Keratinocyte (primary cell): ENCODE data around the gene SIRT7. TPM values are rescaled to one million over a fixed set of nuclear protein-coding genes. Genes with fewer than 3 reads are reported as not detected.

ENCODE experiments used
- DNase-seq: peaks from one replicate; pipeline ENCODE4 v3.0.0-alpha.2; 2011; ENCODE audit warnings: low read depth, missing footprints, low spot score
- FAIRE-seq: peaks from 2 replicates; lab custom pipeline; 2011; peaks lifted over from hg19 to GRCh38; lab: Jason Lieb, UNC
- H2AFZ ChIP-seq: 2 replicates; pipeline ENCODE4 v1.6.0; 2012; ENCODE audit warnings: low read length, control low read depth, inconsistent platforms; ENCODE audit not compliant: control insufficient read depth
- H3K27ac ChIP-seq: 2 replicates; pipeline ENCODE4 v1.5.1; 2011; ENCODE audit warnings: low read length; ENCODE audit not compliant: control insufficient read depth, insufficient read depth
- H3K27me3 ChIP-seq: 3 replicates; pipeline ENCODE4 v1.6.0; 2011; ENCODE audit warnings: low read length; ENCODE audit not compliant: control insufficient read depth, insufficient read depth; ENCODE audit errors: extremely low read depth
- H3K36me3 ChIP-seq, 2 experiments: 2 replicates in 1 of 2; 3 replicates in 1 of 2; pipeline ENCODE4 v1.5.1; 2011; ENCODE audit warnings: low read length in 2 of 2, mild to moderate bottlenecking in 1 of 2; ENCODE audit not compliant: control insufficient read depth in 2 of 2, insufficient read depth in 2 of 2; ENCODE audit errors: extremely low read depth in 1 of 2
- H3K4me1 ChIP-seq: 3 replicates; pipeline ENCODE4 v1.5.1; 2011; ENCODE audit warnings: low read length; ENCODE audit not compliant: control insufficient read depth, insufficient read depth; ENCODE audit errors: extremely low read depth
- H3K4me2 ChIP-seq: 3 replicates; pipeline ENCODE4 v1.6.0; 2011; ENCODE audit warnings: low read depth, low read length; ENCODE audit not compliant: control insufficient read depth, insufficient read depth; ENCODE audit errors: extremely low read depth
- H3K4me3 ChIP-seq, 3 experiments: fragments of 200-600 bp in 1 of 3; sonication (generic) in 1 of 3; 2 replicates in 2 of 3; 3 replicates in 1 of 3; pipeline ENCODE4 v1.5.1; 2011 to 2016; ENCODE audit warnings: low read length in 3 of 3, mild to moderate bottlenecking in 3 of 3, control low read depth in 2 of 3, inconsistent platforms in 1 of 3, low read depth in 1 of 3, mixed read lengths in 1 of 3, mixed run types in 1 of 3, moderate library complexity in 1 of 3; ENCODE audit not compliant: control insufficient read depth in 2 of 3, insufficient read depth in 2 of 3; ENCODE audit errors: extremely low read depth in 1 of 3
- H3K79me2 ChIP-seq: 2 replicates; pipeline ENCODE4 v1.6.0; 2012; ENCODE audit warnings: low read length; ENCODE audit not compliant: control insufficient read depth, insufficient read depth
- H3K9ac ChIP-seq: 3 replicates; pipeline ENCODE4 v1.6.0; 2011; ENCODE audit warnings: low read length; ENCODE audit not compliant: control insufficient read depth, insufficient read depth; ENCODE audit errors: extremely low read depth
- H3K9me1 ChIP-seq: 3 replicates; pipeline ENCODE4 v1.6.0; 2011; ENCODE audit warnings: low read length; ENCODE audit not compliant: control insufficient read depth, insufficient read depth; ENCODE audit errors: extremely low read depth
- H3K9me3 ChIP-seq: 2 replicates; pipeline ENCODE4 v1.5.1; 2012; ENCODE audit warnings: low read depth, low read length; ENCODE audit not compliant: control insufficient read depth
- H4K20me1 ChIP-seq: 3 replicates; pipeline ENCODE4 v1.6.0; 2011; ENCODE audit warnings: low read length; ENCODE audit not compliant: control insufficient read depth, insufficient read depth; ENCODE audit errors: extremely low read depth
- CTCF ChIP-seq, 3 experiments: IDR thresholded peaks in 1 of 3; conservative IDR thresholded peaks in 1 of 3; optimal IDR thresholded peaks in 1 of 3; 2 replicates in 2 of 3; 3 replicates in 1 of 3; pipeline versions ENCODE3 to v1.5.1; 2011; ENCODE audit warnings: low read length in 3 of 3, mild to moderate bottlenecking in 3 of 3, moderate library complexity in 2 of 3, control low read depth in 1 of 3, inconsistent platforms in 1 of 3; ENCODE audit not compliant: insufficient read depth in 2 of 3; ENCODE audit errors: extremely low read depth in 1 of 3
- EZH2 ChIP-seq: IDR thresholded peaks from one replicate; pipeline ENCODE4 v1.6.1; 2012; ENCODE audit warnings: inconsistent platforms, mild to moderate bottlenecking, low read length, moderate library complexity
- dilution Hi-C: fragments of 300-500 bp; cut with MboI; formaldehyde crosslinking; loops from one replicate; pipeline ENCODE4 v1.7.0; 2020; ENCODE audit warnings: low sequenced_read_pairs; ENCODE audit not compliant: extremely low pct_ligation_motif_present
- polyA plus RNA-seq, 5 experiments: library from polyadenylated mRNA; depleted of rRNA in 3 of 5; stranded (reverse) in 3 of 5; stranded (forward) in 1 of 5; unstranded in 1 of 5; fragments of >200 nt; gene quantifications; 1 replicate in 1 of 5; 2 replicates in 3 of 5; 3 replicates in 1 of 5; pipeline versions ENCODE4 v1.2.1 to v1.2.3, GENCODE V29; 2011 to 2012; ENCODE audit warnings: missing spikeins in 2 of 5, low read depth in 1 of 5, low replicate concordance in 1 of 5

Gene SIRT7
- polyA plus RNA-seq, 1 donor (not counting 4 experiments of a cell fraction or from before 2014, with no cell fraction given): 6.9 TPM

GRCh38 chr17:81962499-81963441, 44.8 kb upstream of the SIRT7 start:
- Histone ChIP-seq H3K4me2 (no peak overlapping the region), H3K4me3 (no peak overlapping the region), H3K9ac (no peak overlapping the region), H4K20me1 (no peaks in the 10 kb centered on the region), H3K27me3 (peaks cover 86% of the 10 kb centered on the region), H3K9me3 (no peaks in the 10 kb centered on the region), H3K79me2 (no peaks in the 10 kb centered on the region), H3K9me1 (no peaks in the 10 kb centered on the region), H2AFZ (no peak overlapping the region), H3K27ac (no peak overlapping the region), H3K4me1 (no peaks in the 10 kb centered on the region), H3K36me3 (no peaks in the 10 kb centered on the region)
- FAIRE-seq: no peak
- no peak for DNase-seq
- dilution Hi-C loops: no loop called here
- TF ChIP-seq CTCF (optimal IDR thresholded peaks at IDR 0.05 in 1 of 3, IDR thresholded peaks at IDR 0.05 in 1 of 3, conservative IDR thresholded peaks at IDR 0.05 in 1 of 3; ENCODE audit: extremely low read depth in 1 of 3, insufficient read depth in 2 of 3, low read length in 3 of 3) (no peak), EZH2 (peak; percentile 73)

- Histone ChIP-seq H3K9me1 (no peaks in the 10 kb centered on the region), H4K20me1 (no peaks in the 10 kb centered on the region), H3K4me2 (no peak overlapping the region), H3K4me3 (no peak overlapping the region), H3K9me3 (no peaks in the 10 kb centered on the region), H2AFZ (no peak overlapping the region), H3K36me3 (no peaks in the 10 kb centered on the region), H3K9ac (no peak overlapping the region), H3K4me1 (no peaks in the 10 kb centered on the region), H3K27ac (no peak overlapping the region), H3K27me3 (peaks cover 85% of the 10 kb centered on the region), H3K79me2 (no peaks in the 10 kb centered on the region)
- dilution Hi-C loops: no loop called here
- TF ChIP-seq CTCF (optimal IDR thresholded peaks at IDR 0.05 in 1 of 3, IDR thresholded peaks at IDR 0.05 in 1 of 3, conservative IDR thresholded peaks at IDR 0.05 in 1 of 3; ENCODE audit: extremely low read depth in 1 of 3, insufficient read depth in 2 of 3, low read length in 3 of 3) (no peak), EZH2 (peak; percentile 67)
- DNase-seq (no peak), FAIRE-seq (no peak)
Measured at GRCh38 chr17:81961521-81962498, 43.8 kb upstream of the SIRT7 start.
